NCI-H524 treated with DMSO at 0.1 percent for 48 hours (cell line): ENCODE measurements around the gene ACKR2.

ENCODE experiments used
- DNase-seq: peaks from one replicate; lab custom pipeline; 2025; lab: John Stamatoyannopoulos, UW

Gene ACKR2

GRCh38 chr3:42829628-42830436 is 20.6 kb downstream of the ACKR2 start:
- no peak for DNase-seq

- no peak for DNase-seq
Measured at GRCh38 chr3:42830437-42831320, 21.4 kb downstream of the ACKR2 start.

DNA sequence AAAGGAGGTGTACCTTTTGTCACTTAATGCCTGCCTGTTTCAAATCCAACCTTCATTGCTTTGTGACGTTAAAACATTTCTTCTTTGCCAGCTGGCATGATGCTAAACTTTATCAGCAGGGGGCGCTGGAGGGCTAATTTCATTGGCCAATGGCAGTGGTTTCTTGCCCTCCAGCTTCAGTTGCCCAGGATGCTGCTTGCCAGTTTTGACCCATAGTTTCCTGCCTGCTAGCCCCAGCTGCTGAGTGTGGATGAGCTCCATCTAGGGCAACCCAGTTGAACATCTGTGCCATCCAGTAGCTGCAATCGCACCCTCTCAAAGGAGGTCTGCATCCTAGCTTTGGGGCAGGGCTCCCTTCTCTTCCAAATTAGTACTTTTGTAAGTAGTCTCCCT is 22.1 kb downstream of the ACKR2 start:
- DNase-seq = peak; percentile 11

GRCh38 chr3:42836150-42837123 is 27.2 kb downstream of the ACKR2 start:
- no peak for DNase-seq

- no peak for DNase-seq
Measured at GRCh38 chr3:42838571-42838970, 29.3 kb downstream of the ACKR2 start.

DNA sequence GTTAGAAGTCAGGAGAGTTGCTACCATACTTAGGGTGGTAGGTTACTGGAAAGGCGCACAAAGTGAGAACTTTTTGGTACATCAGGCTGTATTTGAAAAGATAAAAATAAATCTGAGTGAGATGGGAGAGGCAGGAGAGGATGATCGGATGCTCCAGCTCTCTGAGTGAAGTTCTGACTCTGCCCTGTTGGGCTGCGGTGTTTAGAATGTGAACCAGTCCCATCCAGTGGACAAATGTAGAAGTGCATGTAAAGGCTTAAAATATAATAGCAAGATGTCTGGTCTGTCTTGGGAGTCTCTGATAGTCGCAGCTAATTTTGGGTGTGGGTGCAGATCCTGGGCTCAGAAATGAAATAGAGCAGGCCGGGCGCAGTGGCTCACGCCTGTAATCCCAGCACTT is 30.4 kb downstream of the ACKR2 start:
- DNase-seq = no peak

DNA sequence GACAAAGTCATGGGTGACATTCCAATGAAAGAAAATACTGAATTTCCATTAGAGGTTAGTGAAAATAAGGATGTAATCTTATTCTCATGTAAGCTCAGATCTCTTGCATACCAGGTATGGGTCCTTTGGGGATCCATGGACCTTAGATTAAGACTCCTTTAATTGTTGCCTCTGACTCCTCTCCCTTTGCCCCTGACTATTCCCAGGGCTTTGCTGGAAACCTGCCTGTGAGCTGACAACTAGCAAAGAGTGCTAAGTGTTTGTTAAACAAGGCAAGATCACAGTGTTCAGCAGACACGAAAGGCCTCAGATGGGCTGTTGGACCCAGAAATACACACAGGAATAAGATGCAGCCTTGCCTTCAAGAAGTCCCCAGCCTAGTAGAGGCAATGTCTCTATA is 32.1 kb downstream of the ACKR2 start:
- no peak for DNase-seq

DNA sequence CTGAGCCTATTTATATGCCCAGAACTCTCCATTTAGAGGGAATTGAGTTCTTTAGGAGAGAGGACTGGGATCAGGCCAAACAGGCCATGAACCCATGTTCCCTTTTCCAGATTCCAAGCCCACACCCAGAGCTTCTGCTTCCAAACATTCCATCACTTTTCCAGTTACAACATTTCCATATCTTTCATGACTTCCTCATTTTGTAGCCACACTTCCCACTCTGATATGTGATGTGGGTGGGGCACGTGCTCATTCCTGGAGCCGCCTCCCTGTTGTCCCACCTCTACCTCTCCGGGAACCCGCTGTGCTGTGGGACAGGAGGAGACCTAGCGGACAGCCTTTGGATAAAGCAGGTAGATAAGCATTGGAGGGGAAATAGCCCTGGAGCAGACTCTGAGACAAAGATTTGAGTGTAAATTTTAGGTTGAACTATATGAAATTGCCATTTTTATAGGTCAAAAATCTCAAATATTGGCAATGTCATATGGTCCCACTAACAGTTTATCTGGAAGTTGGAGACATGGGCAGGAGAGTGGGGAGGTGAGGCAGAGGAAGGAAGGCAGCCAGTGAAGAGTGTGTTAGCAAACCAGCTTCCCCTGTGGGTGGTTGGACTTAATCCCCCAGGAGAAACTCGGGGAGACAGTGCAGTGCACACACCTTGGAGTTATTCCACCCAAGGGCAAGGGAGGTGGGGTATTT is 34.6 kb downstream of the ACKR2 start:
- DNase-seq = no peak

- no peak for DNase-seq
Measured at GRCh38 chr3:42844412-42844713, 35.1 kb downstream of the ACKR2 start.

DNA sequence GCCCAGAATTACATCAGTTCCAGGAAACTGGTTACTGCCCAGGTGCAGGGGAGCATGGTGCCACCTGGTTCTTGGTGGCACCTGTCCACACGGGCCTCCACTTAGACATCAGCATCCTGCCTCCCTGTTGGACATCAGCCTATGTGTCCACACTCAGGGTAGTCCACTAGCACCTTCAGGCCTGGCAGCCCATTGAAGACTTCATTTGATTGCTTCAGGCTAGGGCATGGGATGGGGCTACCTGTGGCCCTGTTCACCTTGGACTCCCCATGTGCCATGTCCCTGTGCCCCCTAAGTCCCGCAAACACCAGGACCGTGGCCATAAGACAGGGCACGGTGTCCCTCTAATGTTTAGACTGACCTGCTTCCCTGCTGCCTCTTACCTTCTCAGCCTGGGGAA is 35.6 kb downstream of the ACKR2 start:
- DNase-seq = no peak

GRCh38 chr3:42846685-42847522 is 37.7 kb downstream of the ACKR2 start:
- DNase-seq = peak; percentile 19

DNA sequence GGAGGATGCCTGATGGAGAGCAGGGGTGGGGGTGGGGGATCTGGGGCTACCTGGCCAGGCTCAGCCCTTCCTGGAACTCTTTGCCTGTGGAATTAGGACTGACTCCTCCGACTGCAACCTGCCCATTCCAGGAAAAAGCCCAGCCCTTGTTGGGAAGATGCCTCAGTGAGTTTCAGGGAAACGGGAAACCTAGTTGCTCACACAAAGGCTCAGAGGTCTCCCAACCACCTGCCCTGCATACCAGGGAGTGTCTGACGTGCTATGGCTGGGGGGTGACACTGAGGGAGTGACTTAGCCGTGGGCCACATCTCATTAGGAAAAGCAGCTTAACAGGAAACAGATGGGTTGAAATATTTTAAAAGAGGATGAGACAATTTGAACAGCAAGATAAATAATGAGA is 38.5 kb downstream of the ACKR2 start:
- peak; percentile 38 for DNase-seq

GRCh38 chr3:42849017-42849416 is 39.8 kb downstream of the ACKR2 start:
- DNase-seq = no peak

DNA sequence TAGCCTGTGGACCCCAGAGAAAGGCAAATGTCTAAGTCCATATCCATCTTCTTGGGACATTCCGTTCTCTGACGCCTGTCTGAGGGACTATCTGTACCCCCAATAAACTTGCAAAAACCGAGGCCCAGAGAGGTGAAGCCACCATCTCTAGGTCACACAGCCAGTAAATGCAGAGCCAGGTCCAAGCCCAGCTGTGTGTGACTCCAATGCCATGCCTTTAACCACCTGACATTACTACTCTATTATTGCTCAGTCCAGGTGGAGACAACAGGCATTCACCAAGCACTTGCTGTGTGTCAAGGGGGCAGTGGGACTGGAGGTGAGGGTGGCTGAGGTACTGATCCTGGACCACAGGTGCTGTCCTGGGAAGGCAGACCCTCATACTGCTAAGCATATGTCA is 41.0 kb downstream of the ACKR2 start:
- no peak for DNase-seq

DNA sequence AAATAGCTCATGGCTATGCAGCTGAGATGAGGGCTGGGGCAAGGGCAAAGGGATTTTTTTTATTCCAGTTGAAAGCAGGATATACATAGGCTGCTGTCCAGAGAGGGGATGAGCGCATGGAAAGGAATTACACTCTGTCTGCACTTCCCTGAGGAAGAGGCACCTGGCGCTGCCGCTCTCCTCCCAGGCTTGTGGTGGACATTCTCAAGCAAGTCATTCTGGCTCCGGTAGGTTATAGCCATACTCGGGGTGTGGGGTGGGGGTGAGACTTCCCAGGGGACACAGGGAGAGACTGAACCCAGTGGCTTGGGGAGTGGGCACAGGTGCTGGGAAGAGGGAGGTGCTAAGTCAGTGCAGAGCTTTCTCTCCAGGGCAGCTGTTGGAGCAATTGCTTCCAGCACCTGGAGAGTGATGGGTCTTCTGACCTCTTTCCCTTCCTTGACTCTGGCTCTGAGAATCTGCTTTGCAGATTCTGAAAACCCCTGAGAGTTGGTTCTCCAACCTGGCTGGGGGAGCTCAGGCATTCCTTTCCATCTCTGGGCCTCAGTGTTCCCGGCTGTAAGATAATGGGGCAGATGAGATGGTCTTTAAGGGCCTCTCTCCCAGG is 42.1 kb downstream of the ACKR2 start:
- no peak for DNase-seq

- DNase-seq = no peak
Measured at GRCh38 chr3:42852441-42852840, 43.2 kb downstream of the ACKR2 start.

- DNase-seq = no peak
Measured at GRCh38 chr3:42853056-42853455, 43.8 kb downstream of the ACKR2 start.

- DNase-seq = no peak
Measured at GRCh38 chr3:42853739-42854302, 44.6 kb downstream of the ACKR2 start.

GRCh38 chr3:42855219-42855546 is 45.9 kb downstream of the ACKR2 start:
- no peak for DNase-seq
